Tibial nerve (tissue), 4 donors: ENCODE measurements around the gene SUOX. TPM values are rescaled to one million over a fixed set of nuclear protein-coding genes. Genes with fewer than 3 reads are reported as not detected.
A peak's percentile ranks its signal among the peaks of the same experiment; 100 is the strongest.

Experiments
- DNase-seq, 2 donors: peaks; one replicate each; pipeline ENCODE4 v3.0.0-alpha.2; 2019; ENCODE audit warnings: low spot score in 2 of 2
- H3K27ac ChIP-seq, 4 donors: fragments of 200-600 bp; sonication (generic) in 3 of 4; one replicate each; pipeline ENCODE4 v1.5.1; 2017 to 2019; ENCODE audit warnings: mild to moderate bottlenecking in 1 of 4
- H3K27me3 ChIP-seq, 2 donors: fragments of 200-600 bp; sonication (generic) in 1 of 2; one replicate each; pipeline versions ENCODE4 v1.5.1 to v1.6.0; 2017 to 2019
- H3K36me3 ChIP-seq, 3 donors: fragments of 200-600 bp; sonication (generic); one replicate each; pipeline ENCODE4 v1.5.1; 2018 to 2019
- H3K4me1 ChIP-seq, 4 donors: fragments of 200-600 bp; sonication (generic) in 3 of 4; one replicate each; pipeline ENCODE4 v1.5.1; 2017 to 2019
- H3K4me3 ChIP-seq, 4 donors: fragments of 200-600 bp; sonication (generic) in 3 of 4; one replicate each; pipeline ENCODE4 v1.5.1; 2017 to 2019; ENCODE audit warnings: mild to moderate bottlenecking in 1 of 4, moderate library complexity in 1 of 4
- H3K9me3 ChIP-seq, 4 donors: fragments of 200-600 bp; sonication (generic) in 3 of 4; one replicate each; pipeline ENCODE4 v1.5.1; 2017 to 2019
- EP300 ChIP-seq, 2 donors: sonication (generic); formaldehyde crosslinking; IDR thresholded peaks; one replicate each; pipeline ENCODE4 v1.6.1; 2017; ENCODE audit warnings: antibody characterized with exemption in 2 of 2, mild to moderate bottlenecking in 1 of 2
- POLR2A ChIP-seq, 2 donors: fragments of 450-650 bp; IDR thresholded peaks; one replicate each; pipeline ENCODE4 v1.6.1; 2017; ENCODE audit warnings: antibody characterized with exemption in 2 of 2, mild to moderate bottlenecking in 2 of 2, moderate library complexity in 2 of 2
- WGBS, 2 donors: methylation state at CpG; one replicate each; pipeline ENCODE4 v1.1.5; 2018; 5-methylcytosine and 5-hydroxymethylcytosine counted together
- total RNA-seq, 4 donors: library from RNA; depleted of rRNA; stranded (reverse); fragments of >200 nt; gene quantifications; one replicate each; pipeline ENCODE4 v1.1.0, GENCODE V29; 2016
- TF ChIP-seq, protein P1 (sequence below), 5 experiments: fragments of 200-600 bp in 3 of 5; fragments of 450-650 bp in 2 of 5; sonication (generic) in 3 of 5; IDR thresholded peaks; one replicate each; pipeline ENCODE4 v1.5.1; 2016 to 2019; ENCODE audit warnings: antibody characterized with exemption in 5 of 5, mild to moderate bottlenecking in 3 of 5, moderate library complexity in 2 of 5

SUOX gene
- 10 to 100 TPM; 20.4 to 39.1 (median 28.1) TPM for total RNA-seq

DNA sequence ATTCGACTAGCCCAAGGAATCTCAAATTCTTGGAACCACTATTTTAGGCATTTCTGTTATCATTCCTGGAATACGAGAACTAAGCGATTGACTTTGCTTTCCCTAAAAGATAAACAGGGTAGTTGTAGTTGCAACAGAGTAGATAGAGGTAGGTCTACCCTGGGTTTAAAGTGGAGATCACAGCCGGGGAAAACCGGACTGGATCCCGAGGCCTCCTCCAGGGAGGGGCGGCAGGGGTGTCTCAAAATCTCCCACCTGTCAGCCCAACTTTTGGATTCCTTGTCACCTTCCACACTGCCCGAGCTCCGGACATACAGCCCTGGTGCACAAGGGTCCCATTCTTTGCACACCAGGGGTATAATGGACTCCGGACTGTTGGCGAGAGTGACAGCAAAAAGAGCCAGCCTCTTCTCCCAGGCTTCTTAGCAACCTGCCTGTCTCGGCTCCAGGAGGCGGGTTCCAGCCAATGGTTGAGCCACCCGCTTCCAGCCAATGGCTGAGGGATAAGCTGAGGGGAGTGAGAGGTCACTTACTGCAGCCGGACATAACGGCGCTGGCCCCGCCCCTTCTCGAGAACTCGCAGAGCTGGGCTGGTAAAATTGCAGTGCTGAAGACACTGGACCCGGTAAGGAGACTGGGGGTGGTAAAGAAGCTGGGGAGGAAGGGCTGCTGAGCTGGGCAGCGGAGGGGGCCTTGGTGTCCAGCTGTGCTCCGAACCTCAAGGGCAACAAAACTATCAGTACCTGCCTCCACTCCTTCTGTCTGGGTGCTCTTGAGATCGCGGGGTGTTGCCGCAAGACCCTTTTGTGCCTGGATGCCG, at the start of gene SUOX:
TSS of gene SUOX (plus strand) at position 562 of the 820 bp plus-strand sequence. CDS start 4,946 bp downstream, outside the sequence.
- 1 to 3% methylated on average over 12 to 24 of the region's 27 CpGs for WGBS, 2 donors
- Histone ChIP-seq H3K27me3 (no peaks in the 10 kb centered on the region), H3K4me3 (peak within 1 kb of the TSS; percentile 38 to 72 (median 51)), H3K9me3 (no peaks in the 10 kb centered on the region), H3K27ac (peak within 1 kb of the TSS; percentile 75 to 92 (median 82)), H3K36me3 (peaks cover 0 to 65% (median 18%) of the 10 kb centered on the region in 3 donors), H3K4me1 (peaks cover 0 to 22% (median 9%) of the 10 kb centered on the region in 4 donors)
- peak; percentile 94 to 95 for DNase-seq
- TF ChIP-seq, protein P1, sequence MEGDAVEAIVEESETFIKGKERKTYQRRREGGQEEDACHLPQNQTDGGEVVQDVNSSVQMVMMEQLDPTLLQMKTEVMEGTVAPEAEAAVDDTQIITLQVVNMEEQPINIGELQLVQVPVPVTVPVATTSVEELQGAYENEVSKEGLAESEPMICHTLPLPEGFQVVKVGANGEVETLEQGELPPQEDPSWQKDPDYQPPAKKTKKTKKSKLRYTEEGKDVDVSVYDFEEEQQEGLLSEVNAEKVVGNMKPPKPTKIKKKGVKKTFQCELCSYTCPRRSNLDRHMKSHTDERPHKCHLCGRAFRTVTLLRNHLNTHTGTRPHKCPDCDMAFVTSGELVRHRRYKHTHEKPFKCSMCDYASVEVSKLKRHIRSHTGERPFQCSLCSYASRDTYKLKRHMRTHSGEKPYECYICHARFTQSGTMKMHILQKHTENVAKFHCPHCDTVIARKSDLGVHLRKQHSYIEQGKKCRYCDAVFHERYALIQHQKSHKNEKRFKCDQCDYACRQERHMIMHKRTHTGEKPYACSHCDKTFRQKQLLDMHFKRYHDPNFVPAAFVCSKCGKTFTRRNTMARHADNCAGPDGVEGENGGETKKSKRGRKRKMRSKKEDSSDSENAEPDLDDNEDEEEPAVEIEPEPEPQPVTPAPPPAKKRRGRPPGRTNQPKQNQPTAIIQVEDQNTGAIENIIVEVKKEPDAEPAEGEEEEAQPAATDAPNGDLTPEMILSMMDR (IDR thresholded peaks at IDR 0.05) = peak in 2 of 5 experiments; percentile 8 to 35
- peak; percentile 41 to 73 for TF ChIP-seq EP300 (IDR thresholded peaks at IDR 0.05)
- peak; percentile 6 to 58 for TF ChIP-seq POLR2A (IDR thresholded peaks at IDR 0.05)

DNA sequence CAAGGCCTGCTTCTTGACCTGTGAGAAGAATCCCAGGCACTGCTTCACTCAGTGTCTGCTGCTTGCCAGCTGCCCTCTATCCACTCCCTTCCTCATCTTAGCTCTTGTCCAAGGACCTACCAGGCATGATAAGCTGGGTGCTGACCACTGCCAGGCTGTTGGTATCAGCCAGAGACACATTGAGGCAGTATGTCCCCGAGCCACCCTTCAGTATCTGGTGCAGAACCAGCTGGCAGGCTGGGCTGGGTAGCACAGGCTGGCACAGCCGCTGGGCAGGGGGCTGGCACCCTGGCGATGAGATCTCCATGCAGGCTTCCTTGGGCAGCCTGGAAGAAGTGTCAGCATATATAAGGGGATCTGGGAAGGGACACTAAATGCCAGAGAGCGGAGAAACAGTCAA, 41.7 kb upstream of the SUOX start:
- TF ChIP-seq POLR2A (IDR thresholded peaks at IDR 0.05) (no peak), EP300 (IDR thresholded peaks at IDR 0.05) (no peak)
- TF ChIP-seq, protein P1 (IDR thresholded peaks at IDR 0.05) = no peak
- H3K4me1 ChIP-seq = no peaks in the 10 kb centered on the region
- H3K36me3 ChIP-seq = peaks cover 0 to 45% (median 10%) of the 10 kb centered on the region in 3 donors
- DNase-seq = no peak
- H3K9me3 ChIP-seq = no peaks in the 10 kb centered on the region
- 83 to 85% methylated on average over 4 of the region's 4 CpGs for WGBS, 2 donors
- H3K27ac ChIP-seq = no peak overlapping the region
- H3K27me3 ChIP-seq = no peaks in the 10 kb centered on the region
- H3K4me3 ChIP-seq = no peak overlapping the region

DNA sequence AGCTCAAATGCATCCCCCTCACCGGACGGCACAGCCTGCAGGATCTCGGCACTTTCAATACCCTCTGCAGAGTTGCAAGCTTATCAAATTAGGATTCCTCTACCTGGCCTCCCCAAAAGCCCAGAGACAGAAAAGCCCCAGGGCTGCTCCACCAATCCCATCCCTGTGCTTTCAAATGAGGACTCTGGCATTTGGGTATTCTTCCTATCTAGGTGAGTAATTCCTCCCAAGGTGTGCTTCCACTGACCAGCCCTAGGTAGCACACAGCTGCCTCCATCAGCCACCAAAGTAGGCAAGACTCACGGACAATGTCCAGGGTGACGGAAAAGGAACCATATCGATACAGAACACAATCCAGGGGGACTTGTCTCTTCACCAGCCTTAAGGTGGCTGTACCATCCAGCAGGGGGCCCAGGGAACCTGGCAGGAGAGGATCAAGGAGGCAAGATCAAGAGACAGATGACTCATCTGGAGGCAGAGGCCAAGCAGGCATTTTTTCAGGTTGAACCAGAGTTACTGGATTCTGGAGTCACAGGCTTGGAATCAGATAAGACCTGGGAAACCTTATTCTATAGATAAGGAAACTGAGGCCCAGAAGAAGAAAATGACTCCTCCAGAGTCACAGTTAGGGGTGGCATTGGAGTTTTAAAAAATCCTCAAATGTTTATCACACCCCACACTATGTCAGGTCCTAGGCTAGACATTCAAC, 41.1 kb upstream of the SUOX start:
- WGBS, 2 donors = 82 to 89% methylated on average over 6 of the region's 6 CpGs
- Histone ChIP-seq H3K4me1 (no peaks in the 10 kb centered on the region), H3K4me3 (no peak overlapping the region), H3K9me3 (no peaks in the 10 kb centered on the region), H3K27me3 (no peaks in the 10 kb centered on the region), H3K27ac (no peak overlapping the region), H3K36me3 (peaks cover 0 to 43% (median 10%) of the 10 kb centered on the region in 3 donors)
- no peak for DNase-seq
- TF ChIP-seq, protein P1 (IDR thresholded peaks at IDR 0.05) = peak in 1 of 5 experiments; percentile 13
- no peak for TF ChIP-seq EP300 (IDR thresholded peaks at IDR 0.05)

DNA sequence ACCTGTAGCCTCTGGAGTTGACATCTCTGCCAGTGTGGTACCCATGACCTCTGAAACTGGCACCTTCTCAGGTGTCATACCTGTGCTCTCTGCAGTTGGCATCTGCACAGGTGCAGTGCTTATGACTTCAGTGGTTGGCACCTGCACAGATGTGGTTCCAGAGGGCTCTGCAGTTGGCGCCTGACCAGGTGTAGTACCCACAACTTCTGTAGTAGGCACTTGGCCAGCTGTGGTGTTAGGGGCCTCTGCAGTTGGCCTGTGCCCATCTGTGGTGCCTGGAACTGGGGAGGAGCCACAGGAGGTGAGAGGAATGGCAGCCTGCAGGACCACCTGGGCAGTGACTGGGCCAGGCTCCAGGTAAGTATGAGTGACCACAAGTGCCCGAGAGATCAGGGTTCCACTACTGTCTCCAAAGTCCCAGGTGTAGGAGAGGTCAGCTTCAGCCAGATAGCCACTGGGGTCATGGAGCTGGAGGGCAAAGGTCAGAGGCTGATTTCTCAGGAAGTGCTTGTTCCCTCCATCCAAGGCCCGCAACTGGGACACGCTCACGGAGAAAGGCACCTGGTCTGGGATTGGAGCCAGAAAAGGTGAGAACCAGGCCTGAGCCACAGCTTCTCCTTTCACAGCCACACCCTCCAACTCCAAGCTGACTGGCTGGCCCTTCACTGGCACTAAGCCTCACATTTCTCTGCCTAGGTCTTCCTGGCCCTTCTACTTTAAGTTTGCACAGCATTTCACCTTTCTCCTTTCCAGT, 39.8 kb upstream of the SUOX start:
- no peaks in the 10 kb centered on the region for H3K4me1 ChIP-seq

DNA sequence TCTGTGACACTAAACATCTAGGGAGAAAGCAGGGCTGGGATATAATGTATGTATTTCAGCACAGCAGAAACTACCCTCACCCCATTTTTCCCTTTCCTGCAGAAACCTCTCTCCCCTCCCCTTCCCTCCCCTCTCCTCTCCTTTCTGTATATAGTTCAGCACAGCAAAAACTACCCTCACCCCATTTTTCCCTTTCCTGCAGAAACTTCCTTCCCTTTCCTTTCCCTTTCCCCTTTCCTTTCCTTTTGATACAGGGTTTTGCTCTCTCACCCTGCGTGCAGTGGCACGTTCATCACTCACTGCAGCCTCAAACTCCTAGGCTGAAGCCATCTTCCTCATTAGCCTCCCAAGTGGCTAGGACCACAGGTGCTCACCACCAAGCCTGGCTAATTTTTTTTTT, 33.3 kb upstream of the SUOX start:
- Histone ChIP-seq H3K9me3 (no peaks in the 10 kb centered on the region), H3K27ac (no peak overlapping the region), H3K36me3 (no peaks in the 10 kb centered on the region), H3K4me1 (peaks cover 0 to 23% (median 7%) of the 10 kb centered on the region in 4 donors), H3K4me3 (no peak overlapping the region), H3K27me3 (no peaks in the 10 kb centered on the region)
- no peak for DNase-seq
- no peak for TF ChIP-seq EP300 (IDR thresholded peaks at IDR 0.05)
- TF ChIP-seq, protein P1 (IDR thresholded peaks at IDR 0.05) = no peak
- no peak for TF ChIP-seq POLR2A (IDR thresholded peaks at IDR 0.05)
- WGBS, 2 donors = 81 to 91% methylated on average over 2 of the region's 2 CpGs

More for the DNA sequence above, 39.8 kb upstream of the SUOX start:
- TF ChIP-seq POLR2A (IDR thresholded peaks at IDR 0.05) (no peak), EP300 (IDR thresholded peaks at IDR 0.05) (no peak)
- Histone ChIP-seq H3K4me3 (no peak overlapping the region), H3K27me3 (no peaks in the 10 kb centered on the region), H3K36me3 (peaks cover 0 to 29% (median 5%) of the 10 kb centered on the region in 3 donors), H3K9me3 (no peaks in the 10 kb centered on the region), H3K27ac (no peak overlapping the region)
- 80 to 85% methylated on average over 4 to 5 of the region's 5 CpGs for WGBS, 2 donors
- DNase-seq = no peak
